Measurements from ENCODE around the gene XCR1.

XCR1 gene

GRCh38 chr3:46067401-46067800, 40.1 kb upstream of the XCR1 start:
- DNase-seq (ENCODE audit: extremely low read depth, low read depth) = no peak
- no peak overlapping the region for H3K4me3 ChIP-seq (replicated peaks; ENCODE audit: low read depth, low read length)
- TF ChIP-seq CTCF (IDR thresholded peaks at IDR 0.05; ENCODE audit: low read depth, low read length, missing control alignments) = no peak

- no peak overlapping the region for H3K4me3 ChIP-seq (replicated peaks; ENCODE audit: low read depth, low read length)
- TF ChIP-seq CTCF (IDR thresholded peaks at IDR 0.05; ENCODE audit: low read depth, low read length, missing control alignments) = no peak
- DNase-seq (ENCODE audit: extremely low read depth, low read depth) = no peak
Measured at GRCh38 chr3:46065750-46066256, 38.5 kb upstream of the XCR1 start.

- TF ChIP-seq CTCF (IDR thresholded peaks at IDR 0.05; ENCODE audit: low read depth, low read length, missing control alignments) = no peak
- no peak for DNase-seq (ENCODE audit: extremely low read depth, low read depth)
- no peak overlapping the region for H3K4me3 ChIP-seq (replicated peaks; ENCODE audit: low read depth, low read length)
Measured at GRCh38 chr3:46065294-46065705, 38.0 kb upstream of the XCR1 start.

- TF ChIP-seq CTCF (IDR thresholded peaks at IDR 0.05; ENCODE audit: low read depth, low read length, missing control alignments) = no peak
- DNase-seq (ENCODE audit: extremely low read depth, low read depth) = no peak
- no peak overlapping the region for H3K4me3 ChIP-seq (replicated peaks; ENCODE audit: low read depth, low read length)
Measured at GRCh38 chr3:46062679-46063078, 35.4 kb upstream of the XCR1 start.

GRCh38 chr3:46061887-46062286, 34.6 kb upstream of the XCR1 start:
- H3K4me3 ChIP-seq (replicated peaks; ENCODE audit: low read depth, low read length) = no peak overlapping the region
- TF ChIP-seq CTCF (IDR thresholded peaks at IDR 0.05; ENCODE audit: low read depth, low read length, missing control alignments) = no peak
- no peak for DNase-seq (ENCODE audit: extremely low read depth, low read depth)

GRCh38 chr3:46061108-46061720, 33.9 kb upstream of the XCR1 start:
- no peak overlapping the region for H3K4me3 ChIP-seq (replicated peaks; ENCODE audit: low read depth, low read length)
- TF ChIP-seq CTCF (IDR thresholded peaks at IDR 0.05; ENCODE audit: low read depth, low read length, missing control alignments) = no peak
- DNase-seq (ENCODE audit: extremely low read depth, low read depth) = no peak

- no peak overlapping the region for H3K4me3 ChIP-seq (replicated peaks; ENCODE audit: low read depth, low read length)
- TF ChIP-seq CTCF (IDR thresholded peaks at IDR 0.05; ENCODE audit: low read depth, low read length, missing control alignments) = no peak
- no peak for DNase-seq (ENCODE audit: extremely low read depth, low read depth)
Measured at GRCh38 chr3:46060551-46060950, 33.3 kb upstream of the XCR1 start.

Data from HFF-Myc (cell line).